Activated gamma-delta T cell treated with Interleukin-2 at 50 U/mL for 16 hours (primary cell): Measurements from ENCODE around the gene PDZD2.
"Not testable (repeated sequence)": the region's sequence is repeated elsewhere in the genome, so short reads cannot be mapped to it uniquely, and the experiment has no call there.

ENCODE experiments used
- DNase-seq: peaks from one replicate; pipeline ENCODE4 v3.0.0-alpha.2; 2020

Gene PDZD2

DNA sequence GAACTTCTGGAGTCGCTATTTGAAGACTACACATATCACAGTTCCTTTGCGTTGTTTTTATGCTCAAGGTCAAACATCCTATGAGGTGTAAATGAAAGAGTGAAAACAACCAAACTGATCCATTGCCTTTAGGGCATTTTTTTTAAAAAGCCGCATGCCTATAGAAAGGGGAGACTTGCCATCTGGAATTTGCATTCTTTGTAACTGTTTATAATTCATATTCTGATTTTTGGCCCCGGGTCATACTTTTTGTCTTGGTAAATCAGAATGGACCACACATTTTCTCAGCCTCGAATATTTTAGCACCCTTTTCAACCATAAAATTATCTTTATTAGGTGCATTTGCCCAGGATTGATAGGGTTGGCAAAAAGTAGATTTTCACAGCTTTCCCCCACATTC lies 347.2 kb downstream of the PDZD2 start:
- DNase-seq = no peak

- no peak for DNase-seq
Observed at GRCh38 chr5:31987985-31988710, 349.2 kb downstream of the PDZD2 start.

DNA sequence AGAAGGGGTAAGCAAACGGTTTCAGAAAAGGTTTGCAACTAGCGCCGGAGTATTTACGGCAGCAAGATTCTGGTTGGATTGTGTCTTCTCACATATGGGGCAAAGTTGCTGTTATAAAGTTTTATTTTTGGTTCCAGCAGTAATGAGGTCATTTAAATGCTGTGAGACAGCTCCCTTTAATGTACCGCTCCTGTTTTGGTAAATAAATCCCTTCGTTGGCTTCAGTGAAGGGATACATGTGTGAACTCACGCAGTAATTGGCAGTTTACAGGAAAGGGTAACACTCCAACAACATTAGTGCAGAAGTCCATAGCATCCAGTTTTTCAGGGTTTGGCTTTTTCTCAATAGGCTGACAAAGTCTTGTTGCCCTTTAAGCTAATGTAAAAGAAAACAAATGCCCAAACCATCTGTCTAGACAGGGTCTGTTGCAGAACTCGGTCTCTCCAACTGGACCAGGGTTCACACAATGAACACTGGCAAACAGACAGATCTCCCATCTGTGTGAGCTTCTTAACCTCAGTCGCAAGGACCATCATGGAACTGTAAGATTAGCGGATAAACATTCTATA lies 351.2 kb downstream of the PDZD2 start:
- DNase-seq = no peak

DNA sequence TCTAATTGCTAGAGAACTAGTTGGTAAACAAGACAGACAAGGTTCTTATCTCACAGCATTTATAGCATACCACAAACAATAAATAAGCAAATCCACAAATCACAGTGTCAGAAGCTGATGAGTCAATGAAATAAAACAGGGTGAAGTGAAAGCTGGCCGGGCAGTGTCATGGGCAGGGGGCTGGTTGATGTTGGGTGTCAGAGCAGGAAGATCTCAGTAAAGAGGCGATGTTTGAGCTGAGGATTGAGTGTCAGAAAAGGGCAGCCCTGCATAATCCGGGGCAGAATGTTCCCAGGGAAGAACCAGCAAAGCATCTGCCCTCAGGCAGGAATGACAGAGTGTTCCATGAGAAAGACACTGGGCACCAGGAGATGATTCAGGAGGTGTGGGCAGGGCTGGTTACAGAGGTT lies 351.8 kb downstream of the PDZD2 start:
- DNase-seq = no peak

- DNase-seq = no peak
Observed at GRCh38 chr5:31992377-31992776, 353.4 kb downstream of the PDZD2 start.

GRCh38 chr5:31993165-31993961 lies 354.4 kb downstream of the PDZD2 start:
- no peak for DNase-seq

GRCh38 chr5:31995006-31995405 lies 356.1 kb downstream of the PDZD2 start:
- no peak for DNase-seq

- DNase-seq = no peak
Observed at GRCh38 chr5:31995714-31996113, 356.8 kb downstream of the PDZD2 start.

DNA sequence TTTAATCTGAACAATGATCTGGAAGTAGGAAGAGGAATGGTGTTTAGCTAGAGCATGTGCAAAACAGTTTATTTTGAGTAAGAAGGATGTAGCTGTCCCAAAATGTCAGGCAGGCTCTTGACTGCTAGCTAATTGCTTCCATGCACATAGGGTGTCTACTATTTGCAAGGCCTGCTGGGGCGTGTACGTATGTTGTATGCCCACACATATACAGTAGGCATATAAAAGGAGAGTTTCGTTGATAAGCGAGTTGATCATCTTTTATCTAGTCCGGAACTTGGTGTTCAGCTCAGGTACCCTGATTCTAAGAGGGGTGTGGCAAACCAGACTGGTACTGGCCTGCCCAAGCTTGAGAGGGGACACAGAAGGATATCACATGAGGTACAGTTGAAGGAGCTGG lies 358.0 kb downstream of the PDZD2 start:
- DNase-seq = no peak

DNA sequence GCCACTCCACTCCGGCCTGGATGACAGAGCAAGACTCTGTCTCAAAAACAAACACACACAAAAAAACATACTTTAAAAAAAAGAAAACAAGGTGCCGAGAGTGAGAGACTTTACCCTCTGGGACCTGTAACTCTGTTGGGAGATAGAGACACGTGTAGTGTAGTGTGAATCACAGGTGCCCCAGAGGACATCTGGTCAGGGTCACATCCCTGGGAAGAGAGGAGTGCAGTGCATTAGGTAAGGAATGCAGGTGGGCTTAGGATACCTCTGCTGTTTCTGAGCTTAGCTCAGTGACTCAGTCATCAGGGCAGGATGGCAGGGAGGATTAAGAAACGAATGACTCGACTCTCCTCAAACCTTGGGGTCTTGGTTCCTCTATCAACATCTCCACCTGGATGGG lies 360.5 kb downstream of the PDZD2 start:
- DNase-seq = no peak

- DNase-seq = no peak
Observed at GRCh38 chr5:32000731-32001130, 361.8 kb downstream of the PDZD2 start.

DNA sequence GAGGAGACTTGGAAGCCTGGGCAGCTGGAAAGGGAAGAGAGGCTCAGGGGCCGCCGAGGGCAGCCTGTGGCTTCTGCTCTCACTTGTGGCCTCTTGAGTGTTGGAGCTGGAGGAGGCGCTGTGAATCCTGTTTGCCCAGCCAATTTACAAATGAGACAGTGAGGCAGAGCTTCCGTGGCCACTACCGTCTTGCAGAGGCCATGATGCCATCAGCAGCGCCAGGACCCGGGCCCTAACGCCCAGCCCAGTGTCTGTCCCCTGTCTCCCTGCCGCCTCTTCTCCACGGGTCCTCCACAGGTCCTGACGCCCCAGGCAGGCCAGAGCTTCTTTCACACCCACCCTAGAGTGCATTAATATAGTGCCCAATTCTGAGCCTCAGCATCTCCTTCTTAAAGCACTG lies 362.4 kb downstream of the PDZD2 start:
- DNase-seq = no peak

- no peak for DNase-seq
Observed at GRCh38 chr5:32001707-32002106, 362.8 kb downstream of the PDZD2 start.

DNA sequence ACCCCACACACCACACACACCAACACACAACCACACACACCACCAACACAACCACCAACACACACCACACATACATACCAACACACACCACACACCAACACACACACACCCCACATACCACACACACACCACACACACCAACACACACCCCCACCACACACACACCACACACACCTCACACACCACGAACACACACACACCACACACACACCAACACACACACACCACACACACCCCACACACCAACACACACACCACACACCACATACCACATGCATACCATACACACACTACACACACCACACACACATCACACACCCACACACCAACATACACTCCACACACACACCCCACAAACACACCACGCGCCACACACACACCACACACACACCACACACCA lies 363.8 kb downstream of the PDZD2 start:
- DNase-seq = no peak

GRCh38 chr5:32003981-32004380 lies 365.1 kb downstream of the PDZD2 start:
- no peak for DNase-seq

- no peak for DNase-seq
Observed at GRCh38 chr5:32004404-32004803, 365.5 kb downstream of the PDZD2 start.

DNA sequence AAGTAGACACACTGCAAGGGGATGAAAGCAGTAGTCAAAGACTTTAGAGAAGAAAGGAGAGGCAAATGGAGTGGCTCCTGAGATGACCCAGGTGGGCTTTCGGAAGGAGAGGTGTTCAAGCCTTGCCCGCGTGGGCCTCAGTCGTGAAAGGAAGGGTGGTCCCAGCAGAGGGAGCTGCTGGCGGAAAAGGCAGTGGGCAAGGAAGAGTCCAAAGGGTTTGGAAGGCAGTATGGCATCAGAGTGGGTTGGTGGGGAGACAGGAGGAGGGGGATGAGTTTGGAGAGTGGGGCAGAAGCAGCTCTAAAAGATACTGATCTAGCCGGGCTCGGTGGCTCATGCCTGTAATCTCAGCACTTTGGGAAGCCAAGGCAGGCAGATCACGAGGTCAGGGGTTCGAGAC lies 369.8 kb downstream of the PDZD2 start:
- DNase-seq = no peak

DNA sequence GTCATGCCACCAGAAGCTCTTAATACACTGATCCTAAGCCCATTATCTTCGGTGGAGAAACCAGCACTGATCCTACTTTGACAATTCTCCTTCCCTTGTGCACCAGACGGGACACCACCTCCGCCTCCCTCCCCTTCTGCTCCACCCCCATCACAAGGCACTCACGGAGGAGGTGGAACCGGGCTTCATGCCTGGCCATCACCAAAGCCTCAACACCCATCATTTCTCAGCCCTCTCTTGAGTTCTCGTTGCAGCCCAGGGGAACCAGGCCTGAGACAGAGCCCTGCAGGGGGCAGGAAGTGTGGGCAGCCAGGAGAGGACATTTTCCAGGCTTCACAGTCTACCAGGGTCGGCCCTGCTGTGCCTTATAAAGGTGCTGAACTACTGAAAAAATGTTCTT lies 374.7 kb downstream of the PDZD2 start:
- no peak for DNase-seq

DNA sequence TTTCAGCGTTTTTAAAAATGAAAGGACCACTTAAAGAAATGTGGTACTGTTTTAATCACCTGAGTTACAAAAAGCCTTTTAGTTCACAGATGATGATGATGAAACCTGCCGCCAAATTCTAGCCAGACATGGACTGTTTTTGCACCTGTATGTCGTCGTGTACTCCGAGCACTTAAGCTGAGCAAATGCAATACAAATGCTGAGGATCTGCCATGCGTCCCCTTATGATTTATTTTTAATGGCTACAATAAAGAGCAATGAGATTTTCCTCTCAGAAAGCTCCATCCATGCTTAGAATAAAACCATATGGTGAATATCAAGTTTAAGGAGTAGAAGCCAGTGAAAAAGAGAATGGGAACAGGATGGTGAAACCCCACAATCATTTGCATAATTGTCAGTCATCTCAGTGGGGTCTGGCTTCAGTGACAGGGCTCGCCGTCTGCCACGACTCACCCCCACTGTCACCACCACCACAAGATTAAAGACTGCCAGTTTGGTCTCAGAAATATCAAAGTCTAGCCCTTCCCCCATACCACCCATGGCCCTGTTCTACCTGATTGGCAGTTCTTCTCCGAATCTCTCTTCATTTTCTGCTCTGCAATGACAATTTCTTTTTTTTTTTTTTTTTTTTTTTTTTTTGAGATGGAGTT lies 375.3 kb downstream of the PDZD2 start:
- no peak for DNase-seq

DNA sequence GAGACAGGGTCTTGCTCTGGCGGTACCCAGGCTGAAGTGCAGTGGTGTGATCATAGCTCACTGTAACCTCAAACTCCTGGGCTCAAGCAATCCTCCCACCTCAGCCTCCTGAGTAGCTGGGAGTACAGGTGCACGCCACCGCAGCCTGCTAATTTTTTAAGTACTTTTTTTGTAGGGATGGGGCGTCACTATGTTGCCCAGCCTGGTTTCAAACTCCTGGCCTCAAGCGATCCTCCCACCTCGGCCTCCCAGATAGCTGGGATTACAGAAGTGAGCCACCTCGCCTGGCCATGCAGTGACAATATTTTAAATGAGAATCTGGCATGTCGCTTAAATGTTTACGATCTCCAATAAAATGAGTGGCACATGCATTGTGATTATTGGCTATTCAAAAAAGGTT lies 376.3 kb downstream of the PDZD2 start:
- DNase-seq = not testable (repeated sequence)

DNA sequence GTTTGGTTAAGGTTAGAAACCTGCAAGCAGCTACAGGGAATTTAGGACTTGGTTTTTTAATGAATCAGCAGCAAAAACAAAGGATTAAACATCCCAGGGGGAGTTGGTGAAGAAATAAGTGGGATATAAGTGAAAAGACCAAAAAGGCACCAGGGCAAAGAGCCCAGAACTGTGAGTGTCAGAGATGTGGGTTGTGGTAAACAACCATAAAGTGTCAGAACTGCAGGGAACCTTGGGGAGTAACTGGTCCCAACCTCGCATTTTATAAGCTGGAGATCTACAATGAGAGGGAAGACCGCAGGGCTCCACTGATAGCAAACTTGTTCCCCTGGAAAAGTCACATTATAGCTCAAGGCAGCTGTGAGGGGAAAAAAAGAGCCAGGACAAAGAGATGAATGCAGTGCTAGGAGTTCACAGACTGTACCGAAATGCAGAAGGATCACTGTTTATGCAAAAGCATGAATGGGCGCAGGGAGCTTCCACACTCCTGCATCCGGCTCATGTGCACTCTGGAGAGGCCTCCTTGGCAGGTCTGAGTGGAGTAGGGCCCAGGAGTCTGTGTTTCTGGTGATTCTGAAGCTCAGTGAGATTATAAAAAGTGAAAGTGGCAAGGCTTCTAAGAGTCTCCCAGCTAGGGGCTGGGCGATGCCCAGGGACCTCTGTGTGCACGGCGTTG lies 378.9 kb downstream of the PDZD2 start:
- no peak for DNase-seq

GRCh38 chr5:32018476-32019436 lies 379.8 kb downstream of the PDZD2 start:
- DNase-seq = no peak
